LNCaP clone FGC (cell line): ENCODE results near the gene RAD23B.
"Not testable (repeated sequence)": the region's sequence is repeated elsewhere in the genome, so short reads cannot be mapped to it uniquely, and the experiment has no call there.

Experiments
- DNase-seq: peaks from one replicate; pipeline ENCODE4 v3.0.0-alpha.2; 2011; ENCODE audit warnings: low read depth
- H3K4me3 ChIP-seq: 2 replicates; pipeline ENCODE4 v1.5.1; 2011; ENCODE audit warnings: mild to moderate bottlenecking, low read depth, low read length, control low read depth
- CTCF ChIP-seq: IDR thresholded peaks from 2 replicates; pipeline ENCODE4 v1.5.1; 2012; ENCODE audit warnings: mild to moderate bottlenecking; ENCODE audit not compliant: control insufficient read depth, insufficient read depth; ENCODE audit errors: extremely low read depth

Gene RAD23B

GRCh38 chr9:107258919-107259318 is 24.2 kb upstream of the RAD23B start:
- H3K4me3 ChIP-seq, result no peak overlapping the region
- no peak for TF ChIP-seq CTCF
- no peak for DNase-seq

- DNase-seq, H3K4me3 ChIP-seq: not testable (repeated sequence)
These were observed 23.2 kb upstream of the RAD23B start for GRCh38 chr9:107259751-107260313.

- DNase-seq, result no peak
- H3K4me3 ChIP-seq, result no peak overlapping the region
- TF ChIP-seq CTCF, result no peak
These were observed 22.5 kb upstream of the RAD23B start for GRCh38 chr9:107260437-107261081.

GRCh38 chr9:107261106-107261505 is 22.0 kb upstream of the RAD23B start:
- H3K4me3 ChIP-seq, result no peak overlapping the region
- TF ChIP-seq CTCF, result no peak

GRCh38 chr9:107263289-107263688 is 19.8 kb upstream of the RAD23B start:
- no peak overlapping the region for H3K4me3 ChIP-seq
- DNase-seq, result no peak
- TF ChIP-seq CTCF, result no peak

More at GRCh38 chr9:107261106-107261505, 22.0 kb upstream of the RAD23B start:
- no peak for DNase-seq

- H3K4me3 ChIP-seq, result no peak overlapping the region
- TF ChIP-seq CTCF, result no peak
- DNase-seq, result peak; percentile 66
These were observed 16.3 kb upstream of the RAD23B start for GRCh38 chr9:107266624-107267368.

GRCh38 chr9:107268560-107268959 is 14.5 kb upstream of the RAD23B start:
- H3K4me3 ChIP-seq, result no peak overlapping the region
- TF ChIP-seq CTCF, result no peak
- no peak for DNase-seq
